Fibroblast of mammary gland (primary cell): ENCODE data around the gene ABCA7.

Experiments used
- DNase-seq: peaks from one replicate; pipeline ENCODE4 v3.0.0-alpha.2; 2010; ENCODE audit warnings: low read depth
- H3K4me3 ChIP-seq: 2 replicates; pipeline ENCODE4 v1.5.1; 2011; ENCODE audit warnings: low read depth, mild to moderate bottlenecking, low read length, moderate library complexity; ENCODE audit not compliant: control insufficient read depth
- TF ChIP-seq, protein P1 (sequence below): conservative IDR thresholded peaks from 2 replicates; pipeline ENCODE4 v1.5.1; 2011; ENCODE audit warnings: low read depth, low read length, inconsistent platforms; ENCODE audit not compliant: control insufficient read depth, insufficient read depth

ABCA7 gene

DNA sequence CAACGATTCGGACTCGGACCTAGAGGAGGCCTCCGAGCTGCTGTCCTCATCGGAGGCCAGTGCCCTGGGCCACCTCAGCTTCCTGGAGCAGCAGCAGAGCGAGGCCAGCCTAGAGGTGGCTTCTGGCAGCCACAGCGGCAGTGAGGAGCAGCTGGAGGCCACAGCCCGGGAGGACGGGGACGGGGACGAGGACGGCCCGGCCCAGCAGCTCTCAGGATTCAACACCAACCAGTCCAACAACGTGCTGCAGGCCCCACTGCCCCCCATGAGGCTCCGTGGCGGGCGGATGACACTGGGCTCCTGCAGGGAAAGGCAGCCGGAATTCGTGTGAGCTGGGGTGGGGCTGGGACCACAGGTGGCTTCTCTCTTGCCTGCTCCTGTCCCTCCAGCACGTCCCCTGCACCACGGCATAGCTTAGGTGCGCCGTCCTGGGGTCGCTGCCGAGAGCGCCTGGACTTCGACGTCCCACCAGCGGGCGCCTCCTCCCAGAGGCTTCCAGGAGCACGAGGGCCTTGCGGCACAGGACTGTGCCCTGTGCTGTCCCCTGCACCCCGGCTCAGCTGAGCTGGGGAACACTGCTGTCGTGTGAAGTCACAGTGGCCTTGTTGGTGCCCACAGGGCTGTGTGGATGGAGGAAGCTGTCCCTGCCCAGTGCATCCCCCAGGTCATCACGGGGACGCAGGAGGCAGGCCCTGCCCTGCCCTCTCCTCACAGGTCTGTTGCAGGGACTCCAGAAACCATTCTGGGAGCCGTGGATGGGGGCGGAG lies 46.0 kb downstream of the ABCA7 start:
- TF ChIP-seq, protein P1, sequence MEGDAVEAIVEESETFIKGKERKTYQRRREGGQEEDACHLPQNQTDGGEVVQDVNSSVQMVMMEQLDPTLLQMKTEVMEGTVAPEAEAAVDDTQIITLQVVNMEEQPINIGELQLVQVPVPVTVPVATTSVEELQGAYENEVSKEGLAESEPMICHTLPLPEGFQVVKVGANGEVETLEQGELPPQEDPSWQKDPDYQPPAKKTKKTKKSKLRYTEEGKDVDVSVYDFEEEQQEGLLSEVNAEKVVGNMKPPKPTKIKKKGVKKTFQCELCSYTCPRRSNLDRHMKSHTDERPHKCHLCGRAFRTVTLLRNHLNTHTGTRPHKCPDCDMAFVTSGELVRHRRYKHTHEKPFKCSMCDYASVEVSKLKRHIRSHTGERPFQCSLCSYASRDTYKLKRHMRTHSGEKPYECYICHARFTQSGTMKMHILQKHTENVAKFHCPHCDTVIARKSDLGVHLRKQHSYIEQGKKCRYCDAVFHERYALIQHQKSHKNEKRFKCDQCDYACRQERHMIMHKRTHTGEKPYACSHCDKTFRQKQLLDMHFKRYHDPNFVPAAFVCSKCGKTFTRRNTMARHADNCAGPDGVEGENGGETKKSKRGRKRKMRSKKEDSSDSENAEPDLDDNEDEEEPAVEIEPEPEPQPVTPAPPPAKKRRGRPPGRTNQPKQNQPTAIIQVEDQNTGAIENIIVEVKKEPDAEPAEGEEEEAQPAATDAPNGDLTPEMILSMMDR: no peak
- no peak overlapping the region for H3K4me3 ChIP-seq
- DNase-seq: no peak

DNA sequence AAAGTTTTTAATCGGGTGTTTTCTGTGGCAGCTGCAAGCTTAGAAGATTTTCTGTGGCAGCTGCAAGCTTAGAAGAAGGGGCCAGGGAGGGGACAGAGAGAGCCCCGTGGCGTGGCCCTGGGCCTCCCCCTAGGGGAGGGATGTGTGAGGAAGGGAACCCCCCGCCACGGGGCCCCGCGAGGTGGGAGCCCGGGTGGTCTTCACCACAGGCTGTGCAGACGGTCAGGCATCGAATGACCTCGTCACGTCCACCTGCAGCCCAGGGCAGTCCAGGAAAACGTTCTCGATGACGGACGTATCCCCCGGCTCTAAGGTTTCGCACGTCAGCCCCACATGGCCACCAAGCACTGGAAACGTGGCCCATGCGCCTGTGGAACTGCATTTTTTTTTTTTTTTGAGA lies 46.7 kb downstream of the ABCA7 start:
- TF ChIP-seq, protein P1: no peak
- no peak overlapping the region for H3K4me3 ChIP-seq
- DNase-seq: no peak

DNA sequence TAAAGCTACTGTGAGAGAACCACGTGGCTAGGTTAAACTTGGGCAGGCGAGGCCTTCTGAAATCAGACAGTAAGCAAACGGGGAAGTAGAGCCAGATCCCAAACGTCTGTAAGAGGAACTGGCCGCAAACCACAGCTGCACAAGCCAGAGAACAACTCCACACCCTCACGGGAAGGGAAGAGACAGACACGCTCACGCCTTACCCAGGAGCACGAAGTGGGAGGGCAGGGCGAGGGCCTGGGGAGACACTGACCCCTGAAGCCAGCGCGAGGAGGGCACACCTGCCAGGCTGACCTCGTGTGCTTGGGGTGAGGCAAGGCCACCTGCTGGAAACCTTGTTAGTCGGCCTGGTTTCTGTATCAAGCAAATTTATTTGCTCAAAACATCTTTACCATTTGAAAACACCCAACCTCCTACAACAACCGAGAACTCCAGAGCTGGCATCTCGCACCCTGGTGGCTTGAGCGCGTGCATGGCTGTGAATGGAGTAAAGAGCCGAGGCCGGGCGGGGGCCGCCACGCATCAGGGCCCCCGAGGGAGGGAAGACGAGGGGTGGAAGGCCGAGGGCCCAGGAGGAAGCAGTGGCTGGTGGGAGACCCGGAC lies 48.0 kb downstream of the ABCA7 start:
- no peak for DNase-seq
- no peak overlapping the region for H3K4me3 ChIP-seq

DNA sequence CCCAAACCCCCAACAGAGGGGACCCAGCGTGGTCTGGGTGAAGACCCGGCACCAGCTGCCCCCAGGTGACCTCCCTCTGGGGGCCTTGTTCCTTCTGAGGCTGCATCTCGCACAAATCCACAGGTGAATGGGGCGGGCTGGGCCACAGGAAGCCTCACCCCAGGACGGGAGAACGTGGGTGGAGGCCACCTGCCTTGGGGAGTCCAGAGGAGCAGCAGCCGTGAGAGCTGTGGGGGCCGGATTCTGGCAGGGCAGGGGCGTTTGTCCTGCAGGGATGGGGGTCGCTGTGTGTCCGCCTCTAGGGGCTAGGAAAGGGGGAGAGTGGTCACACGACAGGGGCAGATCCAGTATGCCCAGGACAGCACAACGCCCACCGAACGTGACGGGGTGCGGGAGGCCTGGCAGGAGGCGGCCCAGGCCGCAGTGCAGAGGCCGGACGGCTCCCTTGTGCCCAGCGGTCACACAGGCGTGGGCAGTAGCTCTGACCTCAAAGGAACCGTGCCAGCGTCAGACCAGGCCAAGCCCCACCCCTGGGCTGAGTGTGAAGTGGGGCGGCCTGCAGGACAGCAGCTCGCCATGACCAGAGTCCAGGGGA lies 48.6 kb downstream of the ABCA7 start:
- TF ChIP-seq, protein P1: no peak
- no peak for DNase-seq
- H3K4me3 ChIP-seq: no peak overlapping the region

More for the DNA sequence above, 48.0 kb downstream of the ABCA7 start:
- TF ChIP-seq, protein P1: no peak

GRCh38 chr19:1089126-1089771 lies 49.3 kb downstream of the ABCA7 start:
- H3K4me3 ChIP-seq: no peak overlapping the region
- TF ChIP-seq, protein P1: no peak
- no peak for DNase-seq

- DNase-seq: no peak
These were observed 50.0 kb downstream of the ABCA7 start for GRCh38 chr19:1089891-1090290.

More at GRCh38 chr19:1089891-1090290, 50.0 kb downstream of the ABCA7 start:
- H3K4me3 ChIP-seq: no peak overlapping the region
- TF ChIP-seq, protein P1: no peak
